Measurements from ENCODE around the gene PSRC1.

The PSRC1 gene

GRCh38 chr1:109255097-109255651 is 27.8 kb downstream of the PSRC1 start:
- Histone ChIP-seq H3K27me3 (ENCODE audit: insufficient read depth, low read length) (peaks cover 8% of the 10 kb centered on the region), H3K9ac (ENCODE audit: low read depth, low read length) (peak overlapping the region; percentile 60), H3K36me3 (ENCODE audit: insufficient read depth, low read length) (peaks cover 18% of the 10 kb centered on the region), H3K9me3 (ENCODE audit: insufficient read depth, low read depth, low read length) (no peaks in the 10 kb centered on the region), H3K4me1 (ENCODE audit: insufficient read depth, low read length) (peaks cover 30% of the 10 kb centered on the region), H3K27ac (ENCODE audit: low read depth, low read length) (0 out of 2 replicates have a peak overlapping the region, but pooled peaks have one; percentile 4), H3K4me3 (ENCODE audit: low read length) (peak overlapping the region; percentile 7; the same call in 1 of the 2 replicates)
- WGBS: 53% methylated on average over 15 of the region's 15 CpGs

DNA sequence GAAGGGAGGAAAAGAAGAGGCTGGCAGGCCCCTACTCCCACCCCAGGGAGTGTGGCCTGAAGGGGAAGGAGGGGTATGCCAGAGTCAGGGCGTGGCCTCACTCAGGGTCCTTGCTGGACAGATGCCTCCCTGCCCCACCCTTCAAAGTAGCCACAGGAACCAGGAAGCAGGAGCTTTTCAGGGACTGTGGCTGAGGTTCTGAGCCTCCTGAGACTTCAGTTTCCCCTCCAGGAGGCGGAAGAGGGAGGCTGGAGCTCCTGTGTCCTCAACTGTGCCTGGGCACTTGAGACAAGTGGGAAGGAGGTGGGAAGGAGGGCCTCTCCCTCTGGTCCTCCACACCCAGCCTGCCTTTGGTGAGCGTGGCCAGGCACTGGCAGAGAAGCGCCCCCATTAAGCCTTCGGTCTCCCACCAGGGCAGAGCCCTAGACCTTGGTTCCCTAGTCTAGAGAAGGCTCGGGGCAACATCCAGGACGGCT is 28.3 kb downstream of the PSRC1 start:
- peaks cover 18% of the 10 kb centered on the region for H3K36me3 ChIP-seq (ENCODE audit: insufficient read depth, low read length)
- peak overlapping the region; percentile 7; the same call in 1 of the 2 replicates for H3K4me3 ChIP-seq (ENCODE audit: low read length)
- peak overlapping the region; percentile 60 for H3K9ac ChIP-seq (ENCODE audit: low read depth, low read length)
- H3K27ac ChIP-seq (ENCODE audit: low read depth, low read length): no peak overlapping the region
- peaks cover 27% of the 10 kb centered on the region for H3K4me1 ChIP-seq (ENCODE audit: insufficient read depth, low read length)
- 70% methylated on average over 7 of the region's 7 CpGs for WGBS
- H3K27me3 ChIP-seq (ENCODE audit: insufficient read depth, low read length): peaks cover 11% of the 10 kb centered on the region
- no peaks in the 10 kb centered on the region for H3K9me3 ChIP-seq (ENCODE audit: insufficient read depth, low read depth, low read length)

- Histone ChIP-seq H3K4me1 (ENCODE audit: insufficient read depth, low read length) (peaks cover 22% of the 10 kb centered on the region), H3K27me3 (ENCODE audit: insufficient read depth, low read length) (peaks cover 11% of the 10 kb centered on the region), H3K9ac (ENCODE audit: low read depth, low read length) (peak overlapping the region; percentile 34), H3K4me3 (ENCODE audit: low read length) (peak overlapping the region; percentile 24; the same call in 1 of the 2 replicates), H3K9me3 (ENCODE audit: insufficient read depth, low read depth, low read length) (no peaks in the 10 kb centered on the region), H3K27ac (ENCODE audit: low read depth, low read length) (peak overlapping the region; percentile 79), H3K36me3 (ENCODE audit: insufficient read depth, low read length) (peaks cover 15% of the 10 kb centered on the region)
- WGBS: 49% methylated on average over 9 of the region's 9 CpGs
Observed at GRCh38 chr1:109253803-109254620, 28.9 kb downstream of the PSRC1 start.

- peaks cover 14% of the 10 kb centered on the region for H3K27me3 ChIP-seq (ENCODE audit: insufficient read depth, low read length)
- WGBS: 83% methylated on average over 33 of the region's 33 CpGs
- H3K27ac ChIP-seq (ENCODE audit: low read depth, low read length): peak overlapping the region; percentile 79; the same call in 1 of the 2 replicates
- no peaks in the 10 kb centered on the region for H3K9me3 ChIP-seq (ENCODE audit: insufficient read depth, low read depth, low read length)
- H3K4me1 ChIP-seq (ENCODE audit: insufficient read depth, low read length): peaks cover 26% of the 10 kb centered on the region
- peak overlapping the region; percentile 34; the same call in 1 of the 2 replicates for H3K9ac ChIP-seq (ENCODE audit: low read depth, low read length)
- peak overlapping the region; percentile 24; the same call in 1 of the 2 replicates for H3K4me3 ChIP-seq (ENCODE audit: low read length)
- peaks cover 13% of the 10 kb centered on the region; the same call in 1 of the 2 replicates for H3K36me3 ChIP-seq (ENCODE audit: insufficient read depth, low read length)
Observed at GRCh38 chr1:109252893-109253802, 29.8 kb downstream of the PSRC1 start.

DNA sequence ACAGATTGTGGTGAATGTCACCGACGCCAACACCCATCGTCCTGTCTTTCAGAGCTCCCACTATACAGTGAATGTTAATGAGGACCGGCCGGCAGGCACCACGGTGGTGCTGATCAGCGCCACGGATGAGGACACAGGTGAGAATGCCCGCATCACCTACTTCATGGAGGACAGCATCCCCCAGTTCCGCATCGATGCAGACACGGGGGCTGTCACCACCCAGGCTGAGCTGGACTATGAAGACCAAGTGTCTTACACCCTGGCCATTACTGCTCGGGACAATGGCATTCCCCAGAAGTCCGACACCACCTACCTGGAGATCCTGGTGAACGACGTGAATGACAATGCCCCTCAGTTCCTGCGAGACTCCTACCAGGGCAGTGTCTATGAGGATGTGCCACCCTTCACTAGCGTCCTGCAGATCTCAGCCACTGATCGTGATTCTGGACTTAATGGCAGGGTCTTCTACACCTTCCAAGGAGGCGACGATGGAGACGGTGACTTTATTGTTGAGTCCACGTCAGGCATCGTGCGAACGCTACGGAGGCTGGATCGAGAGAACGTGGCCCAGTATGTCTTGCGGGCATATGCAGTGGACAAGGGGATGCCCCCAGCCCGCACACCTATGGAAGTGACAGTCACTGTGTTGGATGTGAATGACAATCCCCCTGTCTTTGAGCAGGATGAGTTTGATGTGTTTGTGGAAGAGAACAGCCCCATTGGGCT is 30.6 kb downstream of the PSRC1 start:
- Histone ChIP-seq H3K27me3 (ENCODE audit: insufficient read depth, low read length) (peaks cover 17% of the 10 kb centered on the region), H3K4me1 (ENCODE audit: insufficient read depth, low read length) (peaks cover 26% of the 10 kb centered on the region), H3K36me3 (ENCODE audit: insufficient read depth, low read length) (peaks cover 13% of the 10 kb centered on the region; the same call in 1 of the 2 replicates), H3K9me3 (ENCODE audit: insufficient read depth, low read depth, low read length) (no peaks in the 10 kb centered on the region), H3K4me3 (ENCODE audit: low read length) (no peak overlapping the region), H3K27ac (ENCODE audit: low read depth, low read length) (no peak overlapping the region), H3K9ac (ENCODE audit: low read depth, low read length) (no peak overlapping the region)
- 96% methylated on average over 31 of the region's 31 CpGs for whole genome bisulfite sequencing

GRCh38 chr1:109251277-109252166 is 31.4 kb downstream of the PSRC1 start:
- Histone ChIP-seq H3K36me3 (ENCODE audit: insufficient read depth, low read length) (peaks cover 13% of the 10 kb centered on the region; the same call in 1 of the 2 replicates), H3K27me3 (ENCODE audit: insufficient read depth, low read length) (peaks cover 17% of the 10 kb centered on the region), H3K4me3 (ENCODE audit: low read length) (no peak overlapping the region), H3K27ac (ENCODE audit: low read depth, low read length) (no peak overlapping the region), H3K9me3 (ENCODE audit: insufficient read depth, low read depth, low read length) (no peaks in the 10 kb centered on the region), H3K9ac (ENCODE audit: low read depth, low read length) (no peak overlapping the region), H3K4me1 (ENCODE audit: insufficient read depth, low read length) (peaks cover 26% of the 10 kb centered on the region)
- 95% methylated on average over 32 of the region's 32 CpGs for WGBS

DNA sequence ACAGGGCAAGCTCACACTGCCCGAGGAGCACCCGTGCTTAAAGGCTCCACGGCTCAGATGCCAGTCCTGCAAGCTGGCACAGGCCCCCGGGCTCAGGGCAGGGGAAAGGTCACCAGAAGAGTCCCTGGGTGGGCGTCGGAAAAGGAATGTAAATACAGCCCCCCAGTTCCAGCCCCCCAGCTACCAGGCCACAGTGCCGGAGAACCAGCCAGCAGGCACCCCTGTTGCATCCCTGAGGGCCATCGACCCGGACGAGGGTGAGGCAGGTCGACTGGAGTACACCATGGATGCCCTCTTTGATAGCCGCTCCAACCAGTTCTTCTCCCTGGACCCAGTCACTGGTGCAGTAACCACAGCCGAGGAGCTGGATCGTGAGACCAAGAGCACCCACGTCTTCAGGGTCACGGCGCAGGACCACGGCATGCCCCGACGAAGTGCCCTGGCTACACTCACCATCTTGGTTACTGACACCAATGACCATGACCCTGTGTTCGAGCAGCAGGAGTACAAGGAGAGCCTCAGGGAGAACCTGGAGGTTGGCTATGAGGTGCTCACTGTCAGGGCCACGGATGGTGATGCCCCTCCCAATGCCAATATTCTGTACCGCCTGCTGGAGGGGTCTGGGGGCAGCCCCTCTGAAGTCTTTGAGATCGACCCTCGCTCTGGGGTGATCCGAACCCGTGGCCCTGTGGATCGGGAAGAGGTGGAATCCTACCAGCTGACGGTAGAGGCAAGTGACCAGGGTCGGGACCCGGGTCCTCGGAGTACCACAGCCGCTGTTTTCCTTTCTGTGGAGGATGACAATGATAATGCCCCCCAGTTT is 32.3 kb downstream of the PSRC1 start:
- H3K4me3 ChIP-seq (ENCODE audit: low read length): peak overlapping the region; percentile 60

GRCh38 chr1:109249654-109250401 is 33.1 kb downstream of the PSRC1 start:
- Histone ChIP-seq H3K4me1 (ENCODE audit: insufficient read depth, low read length) (peaks cover 18% of the 10 kb centered on the region), H3K9ac (ENCODE audit: low read depth, low read length) (peak overlapping the region; percentile 48; the same call in 1 of the 2 replicates), H3K9me3 (ENCODE audit: insufficient read depth, low read depth, low read length) (no peaks in the 10 kb centered on the region), H3K27me3 (ENCODE audit: insufficient read depth, low read length) (peaks cover 17% of the 10 kb centered on the region), H3K27ac (ENCODE audit: low read depth, low read length) (no peak overlapping the region), H3K4me3 (ENCODE audit: low read length) (peak overlapping the region; percentile 60), H3K36me3 (ENCODE audit: insufficient read depth, low read length) (peaks cover 13% of the 10 kb centered on the region; the same call in 1 of the 2 replicates)
- 4% methylated on average over 80 of the region's 80 CpGs for WGBS

More for the DNA sequence above, 32.3 kb downstream of the PSRC1 start:
- Histone ChIP-seq H3K27ac (ENCODE audit: low read depth, low read length) (no peak overlapping the region), H3K27me3 (ENCODE audit: insufficient read depth, low read length) (peaks cover 17% of the 10 kb centered on the region), H3K36me3 (ENCODE audit: insufficient read depth, low read length) (peaks cover 13% of the 10 kb centered on the region; the same call in 1 of the 2 replicates), H3K9ac (ENCODE audit: low read depth, low read length) (no peak overlapping the region), H3K4me1 (ENCODE audit: insufficient read depth, low read length) (peaks cover 26% of the 10 kb centered on the region), H3K9me3 (ENCODE audit: insufficient read depth, low read depth, low read length) (no peaks in the 10 kb centered on the region)
- 93% methylated on average over 33 of the region's 33 CpGs for WGBS
